Ishikawa (cell line): ENCODE measurements around the gene GPR22.

Source experiments
- CEBPB ChIP-seq: IDR thresholded peaks from 2 replicates; pipeline ENCODE4 v1.6.1; 2012
- CREB1 ChIP-seq: IDR thresholded peaks from 2 replicates; pipeline ENCODE4 v1.6.1; 2012; ENCODE audit warnings: low read depth
- EGR1 ChIP-seq: IDR thresholded peaks from 2 replicates; pipeline ENCODE4 v1.6.1; 2012
- EP300 ChIP-seq: IDR thresholded peaks from 2 replicates; pipeline ENCODE4 v1.6.1; 2012; ENCODE audit warnings: borderline replicate concordance
- FOXM1 ChIP-seq: IDR thresholded peaks from 2 replicates; pipeline ENCODE4 v1.6.1; 2012; ENCODE audit warnings: low read depth, borderline replicate concordance
- MAX ChIP-seq: IDR thresholded peaks from 2 replicates; pipeline ENCODE4 v1.6.1; 2012
- NFIC ChIP-seq: IDR thresholded peaks from 2 replicates; pipeline ENCODE4 v1.6.1; 2012
- RAD21 ChIP-seq: IDR thresholded peaks from 2 replicates; pipeline ENCODE4 v1.6.1; 2012; ENCODE audit warnings: low read depth
- TAF1 ChIP-seq: IDR thresholded peaks from 2 replicates; pipeline ENCODE4 v1.6.1; 2012; ENCODE audit warnings: low read depth, mild to moderate bottlenecking
- TCF12 ChIP-seq: IDR thresholded peaks from 2 replicates; pipeline ENCODE4 v1.6.1; 2012; ENCODE audit warnings: low read depth
- TEAD4 ChIP-seq: IDR thresholded peaks from 2 replicates; pipeline ENCODE4 v1.6.1; 2012
- YY1 ChIP-seq: IDR thresholded peaks from 2 replicates; pipeline ENCODE4 v1.6.1; 2012; ENCODE audit warnings: low read depth
- ZBTB7A ChIP-seq: IDR thresholded peaks from 2 replicates; pipeline ENCODE4 v1.6.1; 2012; ENCODE audit warnings: low read depth
- TF ChIP-seq, protein P1 (sequence below): IDR thresholded peaks from 2 replicates; pipeline ENCODE4 v1.6.1; 2012
- TF ChIP-seq, protein P2 (sequence below): IDR thresholded peaks from 2 replicates; pipeline ENCODE4 v1.6.1; 2012; ENCODE audit warnings: low read depth, mild to moderate bottlenecking

The GPR22 gene, protein sequence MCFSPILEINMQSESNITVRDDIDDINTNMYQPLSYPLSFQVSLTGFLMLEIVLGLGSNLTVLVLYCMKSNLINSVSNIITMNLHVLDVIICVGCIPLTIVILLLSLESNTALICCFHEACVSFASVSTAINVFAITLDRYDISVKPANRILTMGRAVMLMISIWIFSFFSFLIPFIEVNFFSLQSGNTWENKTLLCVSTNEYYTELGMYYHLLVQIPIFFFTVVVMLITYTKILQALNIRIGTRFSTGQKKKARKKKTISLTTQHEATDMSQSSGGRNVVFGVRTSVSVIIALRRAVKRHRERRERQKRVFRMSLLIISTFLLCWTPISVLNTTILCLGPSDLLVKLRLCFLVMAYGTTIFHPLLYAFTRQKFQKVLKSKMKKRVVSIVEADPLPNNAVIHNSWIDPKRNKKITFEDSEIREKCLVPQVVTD

GRCh38 chr7:107469929-107470328, at the start of gene GPR22:
GPR22 (plus strand) TSS chr7:107470057; CDS start chr7:107474061, 4,004 bp downstream.
- no peak for TF ChIP-seq NFIC
- no peak for TF ChIP-seq ZBTB7A
- TF ChIP-seq TCF12, result no peak
- no peak for TF ChIP-seq FOXM1

- TF ChIP-seq EGR1, result no peak
- TF ChIP-seq TCF12, result no peak
- no peak for TF ChIP-seq TEAD4
- TF ChIP-seq EP300, result no peak
- TF ChIP-seq, protein P1, sequence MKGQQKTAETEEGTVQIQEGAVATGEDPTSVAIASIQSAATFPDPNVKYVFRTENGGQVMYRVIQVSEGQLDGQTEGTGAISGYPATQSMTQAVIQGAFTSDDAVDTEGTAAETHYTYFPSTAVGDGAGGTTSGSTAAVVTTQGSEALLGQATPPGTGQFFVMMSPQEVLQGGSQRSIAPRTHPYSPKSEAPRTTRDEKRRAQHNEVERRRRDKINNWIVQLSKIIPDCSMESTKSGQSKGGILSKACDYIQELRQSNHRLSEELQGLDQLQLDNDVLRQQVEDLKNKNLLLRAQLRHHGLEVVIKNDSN, result no peak
- no peak for TF ChIP-seq CEBPB
Observed at GRCh38 chr7:107427462-107427861, 42.4 kb upstream of the GPR22 start.

DNA sequence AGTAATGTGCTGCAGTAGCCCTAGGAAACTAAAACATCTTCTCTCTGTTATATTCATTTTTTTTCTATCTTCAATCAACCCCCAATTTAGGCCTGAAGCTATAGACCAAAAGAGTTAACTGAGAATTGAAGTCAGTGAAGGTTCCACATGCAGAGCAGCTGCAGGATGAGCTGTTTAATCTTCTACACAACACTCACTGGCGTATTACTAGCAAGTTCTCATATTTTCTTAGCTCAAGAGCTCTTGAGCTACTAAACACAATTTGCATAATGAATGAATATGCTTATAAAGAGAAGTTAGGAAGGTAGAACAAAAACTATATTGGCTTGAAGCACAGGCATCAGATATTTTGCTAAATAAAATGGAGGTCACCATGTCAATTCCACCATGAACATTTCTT, 41.2 kb upstream of the GPR22 start:
- TF ChIP-seq YY1 (no peak), TAF1 (no peak), ZBTB7A (no peak), CEBPB (no peak), RAD21 (no peak), MAX (no peak), EP300 (no peak), CREB1 (no peak), EGR1 (no peak), TEAD4 (no peak)
- TF ChIP-seq, protein P1, result no peak
- TF ChIP-seq, protein P2, sequence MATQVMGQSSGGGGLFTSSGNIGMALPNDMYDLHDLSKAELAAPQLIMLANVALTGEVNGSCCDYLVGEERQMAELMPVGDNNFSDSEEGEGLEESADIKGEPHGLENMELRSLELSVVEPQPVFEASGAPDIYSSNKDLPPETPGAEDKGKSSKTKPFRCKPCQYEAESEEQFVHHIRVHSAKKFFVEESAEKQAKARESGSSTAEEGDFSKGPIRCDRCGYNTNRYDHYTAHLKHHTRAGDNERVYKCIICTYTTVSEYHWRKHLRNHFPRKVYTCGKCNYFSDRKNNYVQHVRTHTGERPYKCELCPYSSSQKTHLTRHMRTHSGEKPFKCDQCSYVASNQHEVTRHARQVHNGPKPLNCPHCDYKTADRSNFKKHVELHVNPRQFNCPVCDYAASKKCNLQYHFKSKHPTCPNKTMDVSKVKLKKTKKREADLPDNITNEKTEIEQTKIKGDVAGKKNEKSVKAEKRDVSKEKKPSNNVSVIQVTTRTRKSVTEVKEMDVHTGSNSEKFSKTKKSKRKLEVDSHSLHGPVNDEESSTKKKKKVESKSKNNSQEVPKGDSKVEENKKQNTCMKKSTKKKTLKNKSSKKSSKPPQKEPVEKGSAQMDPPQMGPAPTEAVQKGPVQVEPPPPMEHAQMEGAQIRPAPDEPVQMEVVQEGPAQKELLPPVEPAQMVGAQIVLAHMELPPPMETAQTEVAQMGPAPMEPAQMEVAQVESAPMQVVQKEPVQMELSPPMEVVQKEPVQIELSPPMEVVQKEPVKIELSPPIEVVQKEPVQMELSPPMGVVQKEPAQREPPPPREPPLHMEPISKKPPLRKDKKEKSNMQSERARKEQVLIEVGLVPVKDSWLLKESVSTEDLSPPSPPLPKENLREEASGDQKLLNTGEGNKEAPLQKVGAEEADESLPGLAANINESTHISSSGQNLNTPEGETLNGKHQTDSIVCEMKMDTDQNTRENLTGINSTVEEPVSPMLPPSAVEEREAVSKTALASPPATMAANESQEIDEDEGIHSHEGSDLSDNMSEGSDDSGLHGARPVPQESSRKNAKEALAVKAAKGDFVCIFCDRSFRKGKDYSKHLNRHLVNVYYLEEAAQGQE, result no peak

- no peak for TF ChIP-seq YY1
- no peak for TF ChIP-seq MAX
- TF ChIP-seq NFIC, result no peak
- no peak for TF ChIP-seq FOXM1
- TF ChIP-seq EGR1, result no peak
- TF ChIP-seq, protein P1, result no peak
- no peak for TF ChIP-seq CREB1
- no peak for TF ChIP-seq CEBPB
- TF ChIP-seq, protein P2, result no peak
- TF ChIP-seq TAF1, result no peak
- TF ChIP-seq TCF12, result no peak
- no peak for TF ChIP-seq ZBTB7A
- no peak for TF ChIP-seq TEAD4
- TF ChIP-seq EP300, result no peak
- TF ChIP-seq RAD21, result no peak
Observed at GRCh38 chr7:107430057-107430456, 39.8 kb upstream of the GPR22 start.

GRCh38 chr7:107432261-107432660, 37.6 kb upstream of the GPR22 start:
- TF ChIP-seq YY1, result no peak
- no peak for TF ChIP-seq EP300

- no peak for TF ChIP-seq ZBTB7A
- no peak for TF ChIP-seq CREB1
- no peak for TF ChIP-seq TEAD4
- TF ChIP-seq EGR1, result no peak
- TF ChIP-seq, protein P1, result no peak
- no peak for TF ChIP-seq EP300
Observed at GRCh38 chr7:107435749-107436148, 34.1 kb upstream of the GPR22 start.
